Mesendoderm (in vitro differentiated cells): Measurements from ENCODE around the gene CLK1.

Experiments used
- DNase-seq: peaks from one replicate; pipeline ENCODE4 v3.0.0; 2013
- H2AK5ac ChIP-seq: 2 replicates; pipeline ENCODE4 v1.6.1; 2013; ENCODE audit warnings: low read length, inconsistent platforms
- H2BK120ac ChIP-seq: 2 replicates; pipeline ENCODE4 v1.6.1; 2013; ENCODE audit warnings: low read depth, mild to moderate bottlenecking, low read length, moderate library complexity, mixed read lengths
- H2BK15ac ChIP-seq: replicated peaks from 2 replicates; pipeline ENCODE4 v1.6.1; 2013; ENCODE audit warnings: low read depth, mild to moderate bottlenecking, moderate library complexity
- H2BK5ac ChIP-seq: 2 replicates; pipeline ENCODE4 v1.6.1; 2013; ENCODE audit warnings: low read length, inconsistent platforms
- H3K18ac ChIP-seq: 2 replicates; pipeline ENCODE4 v1.6.1; 2013; ENCODE audit warnings: mild to moderate bottlenecking, low read length, mixed read lengths
- H3K23ac ChIP-seq: one replicate; pipeline ENCODE4 v1.6.1; 2013; ENCODE audit warnings: low read length
- H3K27ac ChIP-seq: 2 replicates; pipeline ENCODE4 v1.5.1; 2013; ENCODE audit warnings: low read depth, mild to moderate bottlenecking, inconsistent platforms, low read length, moderate library complexity
- H3K27me3 ChIP-seq: 2 replicates; pipeline ENCODE4 v1.6.1; 2013; ENCODE audit warnings: low read length, control low read depth, mild to moderate bottlenecking, inconsistent platforms; ENCODE audit not compliant: insufficient read depth, poor library complexity
- H3K36me3 ChIP-seq: 2 replicates; pipeline ENCODE4 v1.6.1; 2013; ENCODE audit warnings: low read length, inconsistent platforms; ENCODE audit not compliant: control insufficient read depth, insufficient read depth
- H3K4ac ChIP-seq: one replicate; pipeline ENCODE4 v1.6.1; 2013; ENCODE audit warnings: low read depth, mild to moderate bottlenecking, low read length, moderate library complexity
- H3K4me1 ChIP-seq: 2 replicates; pipeline ENCODE4 v1.6.1; 2013; ENCODE audit warnings: low read depth, low read length, inconsistent platforms; ENCODE audit not compliant: control insufficient read depth
- H3K4me2 ChIP-seq: 2 replicates; pipeline ENCODE4 v1.6.1; 2013; ENCODE audit warnings: low read length
- H3K4me3 ChIP-seq: 2 replicates; pipeline ENCODE4 v1.5.1; 2013; ENCODE audit warnings: mild to moderate bottlenecking, low read length
- H3K56ac ChIP-seq: one replicate; pipeline ENCODE4 v1.6.1; 2013; ENCODE audit warnings: low read length
- H3K79me1 ChIP-seq: 2 replicates; pipeline ENCODE4 v1.6.1; 2013; ENCODE audit warnings: low read length, inconsistent platforms
- H3K79me2 ChIP-seq: 2 replicates; pipeline ENCODE4 v1.6.1; 2013; ENCODE audit warnings: mild to moderate bottlenecking, low read length; ENCODE audit not compliant: control insufficient read depth, insufficient read depth
- H3K9ac ChIP-seq: 2 replicates; pipeline ENCODE4 v1.6.1; 2013; ENCODE audit warnings: low read length, inconsistent platforms
- H4K5ac ChIP-seq: one replicate; pipeline ENCODE4 v1.6.1; 2013; ENCODE audit warnings: low read length
- H4K8ac ChIP-seq: one replicate; pipeline ENCODE4 v1.6.1; 2013; ENCODE audit warnings: low read depth, mild to moderate bottlenecking, control low read depth, low read length, moderate library complexity
- WGBS: extraction: QIAGEN DNeasy Blood & Tissue Kit; methylation state at CpG from one replicate; pipeline ENCODE4 v1.1.7; 2013; ENCODE audit warnings: low lambda C conversion rate, missing lambda C conversion rate; ENCODE audit not compliant: insufficient coverage; ENCODE audit errors: extremely low coverage; 5-methylcytosine and 5-hydroxymethylcytosine counted together

Gene CLK1

DNA sequence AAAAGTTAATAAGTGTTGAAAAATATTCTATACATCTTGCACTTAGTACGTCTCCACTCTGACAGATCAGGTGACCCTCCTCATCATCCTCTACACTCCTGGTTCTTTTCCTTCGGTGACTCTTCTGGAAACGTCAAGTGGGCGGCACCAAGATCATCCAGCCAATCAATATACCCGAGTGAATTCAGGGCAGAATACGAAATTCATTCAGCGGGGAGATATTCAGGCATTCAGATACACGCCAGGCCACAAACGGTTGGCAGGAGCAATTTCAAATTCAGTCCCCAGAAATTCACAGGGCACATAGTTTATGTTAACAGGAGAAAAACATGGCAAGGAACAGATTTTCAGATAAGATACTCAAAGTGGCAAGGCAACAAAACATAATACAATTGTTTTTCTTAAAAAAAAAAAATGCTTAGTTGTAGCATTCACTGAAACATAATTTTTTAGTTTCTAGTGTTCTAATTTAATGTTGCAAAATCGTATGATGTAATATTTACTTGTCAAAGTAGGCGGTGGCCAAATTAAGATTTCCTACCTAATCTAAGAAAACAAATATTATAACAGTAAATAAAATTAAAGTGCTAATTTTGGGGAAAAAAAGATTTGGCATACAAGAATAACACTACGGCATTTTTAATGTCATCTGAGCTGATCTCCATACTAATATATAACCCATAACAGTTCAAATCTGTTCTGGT, 4.2 kb downstream of the CLK1 start:
- Histone ChIP-seq H2AK5ac (no peak overlapping the region), H2BK5ac (no peak overlapping the region), H2BK15ac (no peak overlapping the region), H3K36me3 (no peaks in the 10 kb centered on the region), H3K9ac (no peak overlapping the region), H3K23ac (no peak overlapping the region), H4K5ac (no peak overlapping the region), H3K79me1 (peaks cover 3% of the 10 kb centered on the region), H3K4ac (no peak overlapping the region), H3K56ac (no peak overlapping the region), H3K27ac (no peak overlapping the region), H4K8ac (no peak overlapping the region), H3K4me1 (peaks cover 2% of the 10 kb centered on the region), H3K4me2 (no peak overlapping the region), H3K4me3 (no peak overlapping the region), H3K27me3 (no peaks in the 10 kb centered on the region), H2BK120ac (no peak overlapping the region), H3K79me2 (peaks cover 33% of the 10 kb centered on the region), H3K18ac (no peak overlapping the region)
- peak; percentile 21 for DNase-seq
- WGBS = no CpG with 5 or more reads among the region's 12 CpGs

DNA sequence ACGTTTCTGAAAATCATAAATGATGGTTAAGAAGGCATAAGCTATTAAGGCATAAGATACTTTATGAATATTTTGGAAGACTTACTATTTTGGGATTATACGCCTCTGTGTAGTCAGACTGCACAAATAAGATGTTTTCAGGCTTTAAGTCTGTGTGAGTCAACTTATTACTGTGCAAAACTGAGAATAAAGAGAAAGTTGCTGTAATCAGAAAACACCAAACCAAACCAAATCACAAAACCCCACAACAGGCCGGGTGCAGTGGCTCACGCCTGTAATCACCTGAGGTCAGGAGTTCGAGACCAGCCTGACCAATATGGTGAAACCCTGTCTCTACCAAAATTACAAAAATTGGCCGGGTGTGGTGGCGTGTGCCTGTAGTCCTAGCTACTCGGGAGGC, 7.7 kb downstream of the CLK1 start:
- Histone ChIP-seq H3K27me3 (no peaks in the 10 kb centered on the region), H3K56ac (no peak overlapping the region), H3K79me1 (no peaks in the 10 kb centered on the region), H3K9ac (no peak overlapping the region), H4K8ac (no peak overlapping the region), H2BK5ac (no peak overlapping the region), H4K5ac (no peak overlapping the region), H3K27ac (no peak overlapping the region), H3K36me3 (no peaks in the 10 kb centered on the region), H3K79me2 (peaks cover 13% of the 10 kb centered on the region), H2AK5ac (no peak overlapping the region), H3K18ac (no peak overlapping the region), H2BK120ac (no peak overlapping the region), H3K4me1 (peaks cover 2% of the 10 kb centered on the region), H3K23ac (no peak overlapping the region), H3K4me2 (no peak overlapping the region), H2BK15ac (no peak overlapping the region), H3K4me3 (no peak overlapping the region), H3K4ac (no peak overlapping the region)
- WGBS = no CpG with 5 or more reads among the region's 8 CpGs
- DNase-seq = no peak

DNA sequence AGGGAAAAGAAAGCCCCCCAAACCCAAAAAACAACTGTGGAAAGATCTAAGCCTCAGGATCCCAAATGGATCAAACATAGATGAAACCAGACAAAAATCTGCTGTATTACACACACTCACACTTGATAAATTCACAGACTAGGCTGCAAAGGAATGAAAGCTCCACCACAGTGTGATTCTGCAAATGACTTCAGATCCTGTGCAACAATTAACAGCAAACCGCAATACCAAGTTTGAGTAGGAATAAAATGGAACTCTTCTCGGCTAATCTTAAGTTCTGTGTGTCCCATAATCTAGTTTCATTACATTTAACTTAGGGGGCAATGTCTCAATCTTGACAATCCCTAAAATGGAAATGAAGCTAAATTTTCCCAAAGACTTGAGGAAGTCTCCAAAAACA, 11.9 kb downstream of the CLK1 start:
- Histone ChIP-seq H3K4ac (no peak overlapping the region), H3K4me1 (no peaks in the 10 kb centered on the region), H3K23ac (no peak overlapping the region), H2AK5ac (no peak overlapping the region), H3K4me3 (no peak overlapping the region), H4K5ac (no peak overlapping the region), H2BK15ac (no peak overlapping the region), H4K8ac (no peak overlapping the region), H3K18ac (no peak overlapping the region), H3K9ac (no peak overlapping the region), H2BK5ac (no peak overlapping the region), H3K56ac (no peak overlapping the region), H3K79me2 (no peaks in the 10 kb centered on the region), H3K27me3 (no peaks in the 10 kb centered on the region), H2BK120ac (no peak overlapping the region), H3K79me1 (no peaks in the 10 kb centered on the region), H3K27ac (no peak overlapping the region), H3K4me2 (no peak overlapping the region), H3K36me3 (peaks cover 5% of the 10 kb centered on the region)
- no CpG with 5 or more reads among the region's 2 CpGs for WGBS
- no peak for DNase-seq

DNA sequence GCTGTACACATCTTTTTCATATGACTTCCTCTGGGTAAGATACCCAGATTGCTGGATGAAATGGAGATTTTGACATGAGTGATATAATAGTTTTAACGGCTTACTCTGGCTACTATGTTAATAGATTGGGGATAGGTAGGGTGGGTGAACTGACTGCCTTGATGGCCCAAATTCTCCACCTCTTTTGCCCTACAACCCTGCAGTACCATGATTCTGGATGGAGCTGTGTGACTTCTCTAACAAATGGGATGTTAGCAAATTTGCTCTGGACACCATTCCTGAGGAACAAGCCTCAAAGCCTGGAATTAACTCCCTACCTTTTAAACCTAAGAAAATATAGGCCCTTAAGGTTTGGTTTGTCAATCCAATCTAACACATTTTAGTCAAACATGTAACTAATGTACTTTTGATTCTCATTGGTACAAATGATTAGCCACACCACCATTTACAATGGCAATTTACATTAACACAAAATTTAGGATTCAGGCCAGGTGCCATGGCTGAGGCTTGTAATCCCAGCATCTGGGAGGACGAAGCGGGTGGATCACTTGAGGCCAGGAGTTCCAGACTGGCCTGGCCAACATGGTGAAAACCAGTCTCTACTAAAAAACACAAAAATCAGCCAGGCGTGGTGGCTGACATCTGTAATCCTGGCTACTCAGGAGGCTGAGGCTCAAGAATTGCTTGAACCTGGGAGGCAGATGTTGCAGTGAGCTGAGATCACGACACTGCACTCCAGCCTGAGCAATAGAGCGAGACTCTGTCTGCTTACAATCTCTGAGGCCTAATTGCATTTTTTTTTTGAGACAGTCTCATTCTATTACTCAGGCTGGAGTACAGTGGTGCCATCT, 12.8 kb downstream of the CLK1 start:
- H2BK120ac ChIP-seq = no peak overlapping the region
- no peak overlapping the region for H3K4me2 ChIP-seq
- H3K56ac ChIP-seq = no peak overlapping the region
- H3K4me3 ChIP-seq = no peak overlapping the region
- no peaks in the 10 kb centered on the region for H3K4me1 ChIP-seq
- H4K5ac ChIP-seq = no peak overlapping the region
- H3K36me3 ChIP-seq = peaks cover 5% of the 10 kb centered on the region
- no peaks in the 10 kb centered on the region for H3K79me1 ChIP-seq
- no peak overlapping the region for H3K9ac ChIP-seq
- DNase-seq = no peak
- H3K79me2 ChIP-seq = no peaks in the 10 kb centered on the region
- no peak overlapping the region for H2AK5ac ChIP-seq
- H3K18ac ChIP-seq = no peak overlapping the region
- no peak overlapping the region for H4K8ac ChIP-seq
- no peaks in the 10 kb centered on the region for H3K27me3 ChIP-seq
- H3K4ac ChIP-seq = no peak overlapping the region
- WGBS = no CpG with 5 or more reads among the region's 6 CpGs
- H2BK5ac ChIP-seq = no peak overlapping the region
- H2BK15ac ChIP-seq = no peak overlapping the region
- H3K23ac ChIP-seq = no peak overlapping the region
- H3K27ac ChIP-seq = no peak overlapping the region

DNA sequence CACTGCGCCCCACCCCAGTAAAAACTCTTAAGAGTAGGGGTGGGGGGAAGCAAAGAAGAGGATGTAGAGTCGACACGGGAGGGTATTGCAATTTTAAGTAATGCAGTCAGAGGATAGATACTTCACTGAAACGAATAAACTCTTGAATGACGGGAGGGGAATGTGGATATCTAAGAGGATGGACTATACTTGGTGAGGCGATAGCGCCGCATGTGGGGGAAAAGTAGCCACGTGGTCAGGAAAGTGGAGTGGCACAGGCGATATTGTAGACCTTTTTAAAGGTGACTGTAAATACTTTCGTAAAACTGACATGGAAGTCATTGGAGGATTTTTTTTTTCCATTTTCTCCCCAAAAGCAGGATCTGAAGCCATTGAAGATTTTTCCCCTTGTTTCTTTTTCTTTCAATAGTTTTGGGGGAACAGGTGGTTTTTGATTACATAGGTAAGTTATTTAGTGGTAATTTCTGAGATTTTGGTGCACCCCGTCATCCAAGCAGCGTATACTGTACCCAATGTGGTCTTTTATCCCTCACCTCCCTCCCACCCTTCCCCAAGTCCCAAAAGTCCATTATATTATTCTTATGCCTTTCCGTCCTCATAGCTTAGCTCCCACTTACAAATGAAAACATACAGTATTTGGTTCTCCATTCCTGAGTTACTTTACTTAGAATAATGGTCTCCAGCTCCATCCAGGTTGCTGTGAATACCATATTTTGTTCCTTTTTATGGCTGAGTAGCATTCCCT, 13.8 kb downstream of the CLK1 start:
- no peak overlapping the region for H3K18ac ChIP-seq
- no peaks in the 10 kb centered on the region for H3K79me1 ChIP-seq
- WGBS = no CpG with 5 or more reads among the region's 14 CpGs
- no peak overlapping the region for H3K4me3 ChIP-seq
- no peaks in the 10 kb centered on the region for H3K27me3 ChIP-seq
- no peak overlapping the region for H3K27ac ChIP-seq
- no peak overlapping the region for H3K56ac ChIP-seq
- H2BK5ac ChIP-seq = no peak overlapping the region
- no peaks in the 10 kb centered on the region for H3K79me2 ChIP-seq
- H3K9ac ChIP-seq = no peak overlapping the region
- no peak overlapping the region for H3K4ac ChIP-seq
- no peak overlapping the region for H3K23ac ChIP-seq
- no peak overlapping the region for H2AK5ac ChIP-seq
- no peak for DNase-seq
- H3K36me3 ChIP-seq = peaks cover 5% of the 10 kb centered on the region
- H4K5ac ChIP-seq = no peak overlapping the region
- no peak overlapping the region for H2BK120ac ChIP-seq
- no peak overlapping the region for H3K4me2 ChIP-seq
- no peaks in the 10 kb centered on the region for H3K4me1 ChIP-seq
- no peak overlapping the region for H4K8ac ChIP-seq
- H2BK15ac ChIP-seq = no peak overlapping the region
